ENCODE measurements around the gene RNASE4.

Gene RNASE4

GRCh38 chr14:20676072-20676471, 8.3 kb upstream of the RNASE4 start:
- DNase-seq: no peak

- DNase-seq: no peak
These were observed 4.5 kb upstream of the RNASE4 start for GRCh38 chr14:20679907-20680306.

DNA sequence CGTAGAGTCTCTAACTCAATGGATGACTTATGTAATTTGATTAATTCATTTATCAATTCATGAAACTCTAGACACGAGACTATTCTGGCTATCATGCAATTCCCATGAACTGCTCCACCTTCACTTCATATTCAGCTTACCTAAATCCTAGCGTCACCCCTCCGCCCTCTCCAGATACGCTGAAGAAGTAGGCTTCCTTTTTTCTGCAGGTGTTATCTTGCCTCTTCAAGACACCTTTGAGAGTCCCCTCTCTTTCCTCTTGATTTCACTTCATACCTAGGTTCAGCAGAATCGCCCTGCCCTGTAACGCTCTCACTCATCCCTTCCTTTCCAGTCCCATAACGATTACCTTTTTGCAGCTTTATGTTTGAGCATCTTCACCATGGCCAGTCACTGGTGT, 4.0 kb upstream of the RNASE4 start:
- DNase-seq: no peak

GRCh38 chr14:20680843-20681347, 3.5 kb upstream of the RNASE4 start:
- no peak for DNase-seq

DNA sequence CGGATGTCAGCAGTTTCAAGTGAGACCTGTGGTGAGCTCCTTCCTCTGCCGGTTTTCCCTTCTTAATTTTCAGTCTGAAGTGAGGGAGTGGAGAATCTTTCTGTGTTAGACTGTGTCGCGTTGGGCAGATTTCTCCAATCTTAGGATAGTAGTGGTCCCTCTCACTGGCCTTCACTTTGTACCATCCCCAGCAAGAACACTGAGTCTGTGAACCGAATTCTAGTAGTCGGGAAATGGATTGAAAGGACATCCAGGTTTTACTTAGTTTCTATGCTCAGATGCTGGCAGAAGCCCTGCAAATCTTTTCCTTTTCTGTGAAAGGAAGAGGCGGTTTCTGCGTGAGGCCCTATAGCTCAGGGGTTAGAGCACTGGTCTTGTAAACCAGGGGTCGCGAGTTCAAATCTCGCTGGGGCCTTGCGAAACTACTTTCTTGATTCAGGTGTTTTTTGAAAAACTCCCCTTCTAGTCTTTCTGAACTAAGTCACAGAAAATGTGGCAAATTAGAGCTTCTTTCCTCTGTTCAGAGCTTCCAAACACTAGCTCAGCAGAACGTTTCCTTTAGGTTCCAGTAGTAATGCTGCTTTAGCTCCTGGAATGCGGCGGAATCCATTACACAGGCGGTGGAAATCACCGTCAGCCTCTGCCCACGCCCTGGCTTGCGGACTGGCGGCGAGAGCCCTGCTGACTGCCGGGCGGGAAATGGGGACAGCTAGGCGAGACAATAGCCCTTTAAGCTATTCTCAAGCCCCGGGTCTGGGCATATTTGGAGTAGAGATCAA, 2.8 kb upstream of the RNASE4 start:
- peak; percentile 90 for DNase-seq

GRCh38 chr14:20682127-20682434, 2.3 kb upstream of the RNASE4 start:
- no peak for DNase-seq

DNA sequence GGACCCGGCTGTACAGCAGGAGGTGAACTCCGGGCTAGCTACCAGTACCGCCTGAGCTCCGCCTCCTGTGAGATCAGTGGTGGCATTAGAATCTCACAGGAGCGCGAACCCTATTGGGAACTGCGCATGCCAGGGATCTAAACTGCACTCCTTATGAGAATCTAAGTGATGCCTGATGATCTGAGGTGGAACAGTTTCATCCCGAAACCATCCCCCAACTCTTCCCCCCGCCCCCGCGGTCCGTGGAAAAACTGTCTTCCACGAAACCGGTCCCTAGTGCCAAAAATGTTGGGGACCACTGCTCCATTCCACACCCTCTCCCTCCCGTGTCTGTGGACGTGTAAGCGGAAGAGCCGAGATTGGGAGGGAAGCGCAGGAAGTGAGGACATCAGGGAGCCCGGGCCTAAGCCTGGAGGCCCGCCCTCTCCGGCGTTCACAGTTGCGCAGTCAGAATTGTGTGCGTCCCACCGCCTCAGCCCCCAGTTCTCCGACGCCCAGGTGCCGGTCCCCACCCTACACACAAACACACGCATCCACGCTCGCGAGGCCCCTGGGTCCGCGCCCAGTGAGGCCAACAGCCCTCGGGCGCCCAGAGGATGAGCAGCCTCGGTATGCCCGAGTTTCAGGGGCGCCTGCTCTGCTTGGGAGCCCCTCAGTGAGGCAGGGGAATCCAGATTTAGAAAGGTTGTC, 1.8 kb upstream of the RNASE4 start:
- peak; percentile 87 for DNase-seq

DNA sequence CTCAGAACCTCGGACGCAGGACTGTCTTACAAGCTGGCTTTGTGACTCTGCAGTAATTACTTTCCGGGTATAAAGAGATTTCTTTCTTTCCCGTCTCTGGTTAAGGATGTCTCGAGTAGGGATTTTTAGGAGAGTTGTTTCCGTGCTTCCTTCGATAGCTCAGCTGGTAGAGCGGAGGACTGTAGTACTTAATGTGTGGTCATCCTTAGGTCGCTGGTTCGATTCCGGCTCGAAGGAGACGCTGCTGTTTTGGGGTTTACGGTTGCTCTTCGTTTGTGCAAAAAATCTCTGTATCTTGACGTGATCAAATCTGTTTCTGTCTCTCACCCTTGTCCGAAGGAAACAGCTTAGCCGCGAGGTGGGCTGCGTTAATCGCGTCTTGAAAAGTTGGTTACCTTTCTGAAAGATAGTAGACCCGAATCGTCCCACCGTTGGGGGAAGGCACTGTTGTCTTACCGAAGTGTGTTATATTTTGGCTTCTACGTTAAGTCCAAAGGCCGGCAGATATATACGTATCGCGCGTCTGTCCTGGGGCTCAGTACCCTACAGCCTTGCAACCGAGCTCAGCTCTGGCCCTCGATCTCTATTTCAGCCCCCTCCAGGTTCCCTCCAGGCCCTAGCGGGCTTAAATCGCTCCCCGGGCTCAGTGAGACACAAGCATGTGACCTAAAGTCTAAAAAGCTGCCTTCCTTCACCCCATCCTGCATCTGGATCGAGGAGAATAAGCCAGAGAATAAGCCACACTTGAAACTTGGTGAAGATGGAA, 1.1 kb upstream of the RNASE4 start:
- peak; percentile 84 for DNase-seq

- DNase-seq: no peak
These were observed 499 bp downstream of the RNASE4 start for GRCh38 chr14:20684662-20685456.

DNA sequence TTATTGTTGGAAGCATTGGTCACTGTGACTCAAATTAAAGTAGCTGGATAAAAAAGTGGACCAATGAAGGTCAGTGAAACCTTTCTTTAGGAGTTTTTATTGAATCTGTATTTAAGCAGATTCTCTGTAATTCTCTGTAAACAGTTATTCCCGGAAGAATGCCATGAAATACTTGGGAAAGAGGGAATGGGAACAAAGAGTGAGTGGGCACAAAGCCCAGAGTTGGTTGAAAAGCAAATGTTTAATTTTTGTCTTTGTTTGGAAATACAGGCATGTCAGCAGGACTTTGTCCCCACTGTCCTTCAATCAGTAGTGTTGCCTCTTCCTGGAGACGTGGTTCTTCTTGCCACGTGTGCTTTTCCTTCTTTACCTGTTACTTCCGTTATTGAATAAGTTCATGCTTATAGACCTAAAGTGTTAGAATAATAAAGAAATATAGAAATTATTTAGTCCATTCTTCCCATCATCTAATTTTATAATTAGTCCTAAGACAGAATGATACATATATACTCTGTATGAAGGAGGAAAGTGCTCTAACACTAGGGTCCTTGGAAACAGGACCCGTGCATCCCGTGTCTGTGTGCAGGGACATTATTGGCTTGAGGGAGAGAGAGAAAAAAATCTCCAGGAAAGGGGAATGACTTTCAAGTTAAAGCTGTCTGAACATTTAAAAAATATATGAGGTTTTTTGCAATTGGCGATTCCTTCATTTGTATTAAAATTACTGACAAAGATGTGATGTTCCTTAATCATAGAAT, 2.2 kb downstream of the RNASE4 start:
- DNase-seq: no peak

- no peak for DNase-seq
These were observed 3.2 kb downstream of the RNASE4 start for GRCh38 chr14:20687362-20688166.

- DNase-seq: no peak
These were observed 3.9 kb downstream of the RNASE4 start, which contains the start of gene ANG for GRCh38 chr14:20688167-20688839. Gene ANG, plus strand, starts transcription at chr14:20688764. Its CDS starts 4,801 bp downstream, at chr14:20693565.

DNA sequence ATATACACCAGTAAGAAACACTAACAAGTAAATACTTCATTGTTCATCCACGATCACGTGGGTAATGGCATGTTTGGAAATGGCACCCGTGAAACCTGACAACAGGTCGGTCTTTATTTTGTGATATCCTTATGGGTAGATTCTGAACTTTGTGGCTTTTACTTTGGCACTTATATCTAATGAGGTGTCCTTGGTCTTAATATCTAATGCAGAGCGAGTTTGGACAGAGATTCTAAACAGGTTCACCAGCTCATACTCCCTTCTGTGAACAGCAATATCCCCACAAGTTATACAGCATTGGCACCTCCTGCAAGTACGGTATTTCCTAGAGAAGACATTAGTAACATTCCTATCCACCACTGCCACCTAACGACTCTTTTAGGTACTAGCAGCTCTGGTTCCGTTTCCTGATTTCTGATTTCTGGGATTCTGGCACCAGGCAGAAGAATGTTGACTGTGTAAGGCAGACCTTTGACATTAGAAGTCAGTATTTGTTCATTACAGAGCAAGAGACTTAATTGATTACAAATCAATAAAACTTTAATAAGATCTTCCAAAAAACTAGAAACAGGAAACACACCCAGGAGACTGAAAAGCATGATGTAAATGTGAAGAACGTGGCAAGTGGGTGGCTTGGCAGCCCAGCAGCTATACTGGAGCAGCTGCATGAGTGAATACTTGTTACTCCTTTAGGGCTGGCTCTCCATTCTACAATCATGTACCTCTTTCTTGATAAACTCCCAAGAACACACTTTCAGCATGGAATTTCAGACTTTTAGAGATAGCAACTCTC, 6.7 kb downstream of the RNASE4 start:
- peak; percentile 39 for DNase-seq

GRCh38 chr14:20692116-20692751, 7.9 kb downstream of the RNASE4 start:
- no peak for DNase-seq

- DNase-seq: no peak
These were observed 12.4 kb downstream of the RNASE4 start for GRCh38 chr14:20696764-20697163.

DNA sequence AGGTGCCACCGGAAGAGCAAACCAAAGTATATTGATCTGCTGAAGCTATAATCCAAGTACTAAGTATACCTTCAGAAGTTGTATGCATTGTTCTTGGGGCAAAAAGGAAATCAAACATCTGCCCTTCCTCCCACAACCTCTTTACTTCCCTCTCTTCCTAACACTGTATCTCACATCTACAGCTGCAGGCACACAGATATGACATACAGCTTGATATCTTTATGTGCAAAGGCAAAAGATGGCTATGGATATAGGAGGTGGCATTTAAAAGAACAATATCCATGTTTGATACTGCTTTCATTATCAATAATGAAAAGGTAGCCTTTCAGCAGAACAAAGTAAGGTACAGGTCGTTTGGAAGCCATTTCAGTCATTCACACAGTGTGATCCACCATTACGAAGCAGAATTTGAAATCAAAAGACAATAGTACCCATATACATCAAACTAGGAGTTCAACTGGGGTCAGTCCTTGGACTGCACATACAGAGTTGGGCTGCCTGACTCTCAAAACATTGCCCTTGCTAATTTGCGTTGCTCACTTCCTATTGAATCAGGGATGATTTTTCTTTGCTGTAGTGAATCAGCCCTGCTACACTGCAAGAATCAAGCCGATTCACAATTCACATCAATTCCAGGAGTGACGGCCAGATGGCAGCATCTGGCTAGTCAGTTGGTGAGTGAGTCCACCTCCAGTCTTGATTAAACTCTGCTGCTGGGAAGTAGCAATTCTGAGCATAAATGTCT, 13.1 kb downstream of the RNASE4 start:
- DNase-seq: peak; percentile 73

DNA sequence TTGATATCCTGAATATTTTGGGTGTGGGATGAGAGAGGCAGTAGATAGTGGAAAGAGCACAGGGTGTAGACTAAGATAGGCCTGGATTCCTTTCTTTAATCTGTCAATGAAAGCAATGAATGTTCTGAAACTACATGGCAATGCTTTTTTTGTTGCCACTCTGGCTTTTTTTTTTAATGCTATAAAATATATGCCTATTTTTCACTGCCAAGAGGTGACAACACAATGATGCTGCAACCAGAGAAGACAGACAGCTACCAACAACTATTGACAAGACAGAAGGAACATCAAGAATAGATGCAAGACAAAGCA, 13.6 kb downstream of the RNASE4 start:
- DNase-seq: no peak

DNA sequence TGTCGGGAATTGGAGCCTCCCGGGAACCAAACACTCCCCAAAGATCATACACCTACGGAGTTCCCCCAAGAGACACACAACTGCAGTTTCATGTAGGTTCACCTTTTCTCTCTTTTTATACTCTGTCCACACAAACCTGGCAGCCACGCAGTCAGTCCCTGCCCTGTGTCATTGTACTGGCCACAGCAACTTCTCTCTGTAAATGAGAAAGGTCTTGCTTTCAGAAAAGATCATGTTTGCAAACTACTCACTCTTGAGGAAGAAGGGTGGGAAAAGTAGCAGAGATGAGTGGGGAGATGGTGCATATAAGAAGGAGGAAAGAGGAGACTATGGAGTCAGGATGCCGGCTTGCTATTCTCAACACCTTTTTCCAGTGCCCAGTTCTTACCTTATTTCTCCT, 14.6 kb downstream of the RNASE4 start:
- no peak for DNase-seq

GRCh38 chr14:20699931-20700330, 15.6 kb downstream of the RNASE4 start:
- DNase-seq: no peak

Data from CD4-positive, alpha-beta T cell treated with Interleukin-15 for 1 hour (primary cell).